ENCODE results near the gene ALDOB.

The ALDOB gene
- 0 to 0.05 reads per million in 2 donors for total RNA-seq

DNA sequence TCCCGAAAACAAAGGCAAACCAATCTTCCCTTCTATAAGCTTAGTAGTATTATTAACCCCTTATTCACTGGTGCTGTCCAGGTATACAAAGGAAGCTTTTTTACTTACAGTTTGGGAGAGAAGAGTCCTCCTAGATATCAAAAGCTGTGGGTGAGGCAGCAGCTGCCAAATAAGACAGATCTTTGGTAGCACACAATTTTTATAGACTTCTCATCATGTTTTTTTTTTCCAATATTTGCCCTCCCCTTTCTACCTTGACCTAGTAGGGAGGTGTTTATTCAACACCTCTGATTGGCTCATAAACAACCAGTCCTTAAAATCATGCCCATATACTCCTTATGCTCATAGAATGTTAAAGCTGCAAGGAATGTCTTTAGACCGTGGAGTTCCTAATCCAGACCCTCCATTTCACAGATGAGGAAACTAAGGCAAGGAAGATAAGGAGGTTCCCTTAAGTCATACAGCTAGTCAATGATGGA lies at the start of gene ALDOB:
TSS of gene ALDOB (minus strand) at position 174 of the 479 bp plus-strand sequence. CDS start 4,887 bp downstream, outside the sequence.
- DNase-seq: no peak

DNA sequence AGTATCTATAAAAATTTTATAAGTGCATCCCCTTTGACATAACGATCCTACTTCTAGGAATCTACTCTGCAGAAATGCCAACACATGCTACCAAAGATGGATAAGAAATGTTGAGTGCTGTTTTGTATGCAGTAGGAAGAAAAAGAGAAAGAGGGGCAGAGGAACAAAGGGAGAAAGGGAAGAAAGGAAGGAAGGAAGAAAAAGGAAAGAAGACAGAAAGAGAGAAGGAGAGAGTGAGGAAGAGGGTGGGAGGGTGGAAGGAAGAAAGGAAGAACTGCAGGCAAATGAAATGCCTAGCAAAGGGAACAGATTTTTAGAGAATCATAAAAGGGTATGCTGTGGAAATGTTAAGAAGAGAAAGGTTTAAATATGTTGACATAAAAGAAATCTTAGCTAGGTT lies 48.5 kb upstream of the ALDOB start:
- no peak for DNase-seq

- DNase-seq: no peak
Observed at GRCh38 chr9:101481261-101481660, 45.7 kb upstream of the ALDOB start.

DNA sequence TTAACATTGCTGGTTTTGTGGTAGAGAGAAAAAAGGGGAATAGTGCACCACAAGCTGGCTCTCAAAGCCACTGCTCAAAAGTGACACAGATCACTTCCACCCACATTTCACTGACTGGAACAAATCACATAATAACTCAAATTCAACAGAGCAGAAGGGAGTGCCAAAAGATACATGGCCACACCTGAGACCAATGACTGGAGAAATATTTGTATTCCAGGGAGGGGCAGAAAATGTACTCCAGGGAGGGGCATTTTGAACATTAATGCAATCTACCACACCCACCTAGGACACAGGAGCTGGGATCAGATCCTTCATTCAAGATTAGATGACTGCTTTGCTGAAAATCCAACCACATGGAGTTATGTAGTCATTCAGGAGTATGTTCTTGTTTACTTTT lies 44.8 kb upstream of the ALDOB start:
- DNase-seq: no peak

- no peak for DNase-seq
Observed at GRCh38 chr9:101479338-101480030, 43.9 kb upstream of the ALDOB start.

- no peak for DNase-seq
Observed at GRCh38 chr9:101478906-101479305, 43.3 kb upstream of the ALDOB start.

- DNase-seq: no peak
Observed at GRCh38 chr9:101478444-101478843, 42.9 kb upstream of the ALDOB start.

- DNase-seq: no peak
Observed at GRCh38 chr9:101477736-101478135, 42.2 kb upstream of the ALDOB start.

- DNase-seq: no peak
Observed at GRCh38 chr9:101477214-101477613, 41.6 kb upstream of the ALDOB start.

GRCh38 chr9:101476576-101477208 lies 41.1 kb upstream of the ALDOB start:
- no peak for DNase-seq

DNA sequence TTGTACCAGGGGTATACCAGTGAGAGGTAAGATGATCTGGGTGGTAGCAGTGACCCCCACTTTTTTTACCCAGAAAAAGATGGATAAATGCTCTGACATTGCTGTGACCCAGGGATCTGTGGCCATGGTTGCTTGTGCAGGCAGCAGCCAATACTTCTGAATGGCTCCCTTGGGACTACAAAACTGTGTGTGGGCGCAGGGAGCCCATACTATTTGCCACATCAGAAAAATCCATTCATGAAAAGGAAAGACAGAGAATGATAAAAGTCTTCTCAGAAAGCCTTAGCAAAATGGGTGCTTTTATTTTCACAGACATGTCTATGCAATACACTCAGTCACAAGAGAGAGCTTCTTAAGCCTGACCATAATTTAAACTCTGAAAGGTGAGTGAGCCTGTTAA lies 37.3 kb upstream of the ALDOB start:
- DNase-seq: no peak

GRCh38 chr9:101470929-101471328 lies 35.4 kb upstream of the ALDOB start:
- no peak for DNase-seq

- DNase-seq: no peak
Observed at GRCh38 chr9:101470021-101470420, 34.4 kb upstream of the ALDOB start.

- no peak for DNase-seq
Observed at GRCh38 chr9:101469026-101469425, 33.5 kb upstream of the ALDOB start.

DNA sequence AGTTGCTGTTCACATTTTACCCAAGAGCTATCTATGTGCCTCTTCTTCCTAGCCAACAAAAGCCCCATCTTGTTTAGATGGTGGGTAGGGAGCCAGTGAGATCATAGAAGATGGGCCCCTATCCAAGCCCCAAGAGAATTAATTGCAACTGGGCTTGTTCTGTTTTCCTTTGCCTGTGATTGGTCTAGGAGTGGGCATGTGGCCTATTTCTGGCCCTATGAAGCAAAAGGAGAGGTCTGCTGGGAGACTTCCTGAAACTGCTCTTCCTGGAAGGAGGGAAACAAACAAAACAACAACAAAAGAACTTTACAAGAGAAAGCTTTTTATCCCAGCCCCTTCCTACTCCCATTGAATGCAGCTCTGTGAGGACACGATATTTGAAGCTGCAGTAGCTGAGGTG lies 32.5 kb upstream of the ALDOB start:
- DNase-seq: no peak

- DNase-seq: no peak
Observed at GRCh38 chr9:101467690-101468089, 32.1 kb upstream of the ALDOB start.

GRCh38 chr9:101466863-101467262 lies 31.3 kb upstream of the ALDOB start:
- DNase-seq: no peak

GRCh38 chr9:101465326-101465915 lies 29.8 kb upstream of the ALDOB start:
- DNase-seq: no peak

DNA sequence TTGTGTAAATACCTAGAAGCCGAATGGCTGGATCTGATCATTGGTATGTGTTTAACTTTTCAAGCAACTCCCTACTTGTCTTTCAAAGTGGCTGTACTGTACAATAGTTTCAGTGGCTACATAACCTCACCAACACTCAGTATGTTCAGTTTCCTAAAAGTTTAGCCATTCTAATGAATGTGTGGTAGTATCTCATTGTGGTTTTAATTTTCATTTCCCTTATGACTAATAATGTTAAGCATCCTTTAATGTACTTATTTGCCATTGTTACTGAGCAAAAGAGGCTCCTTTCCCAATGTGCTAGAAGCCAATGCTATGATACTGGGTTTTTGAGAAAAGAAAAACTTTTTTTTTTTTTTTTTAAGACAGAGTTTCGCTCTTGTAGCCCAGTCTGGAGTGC lies 27.8 kb upstream of the ALDOB start:
- DNase-seq: no peak

DNA sequence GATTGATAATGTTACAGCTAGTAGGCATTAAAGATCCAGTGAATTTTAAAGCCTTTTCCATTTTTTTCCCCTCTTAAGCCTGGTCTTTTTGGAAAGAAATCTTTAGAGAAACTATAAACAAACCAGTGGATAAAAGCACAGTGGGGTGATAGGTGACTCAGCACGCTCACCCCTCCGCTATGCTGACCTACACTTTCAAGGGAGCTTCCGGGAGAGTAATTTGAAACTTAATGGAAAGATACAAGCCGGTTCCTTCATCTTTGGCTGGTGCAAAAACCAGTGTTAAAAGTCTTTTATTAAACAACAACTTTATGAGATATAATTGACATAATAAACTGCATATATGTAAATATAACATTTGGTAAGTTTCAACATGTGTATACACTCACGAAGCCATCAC lies 27.0 kb upstream of the ALDOB start:
- no peak for DNase-seq

- DNase-seq: no peak
Observed at GRCh38 chr9:101460965-101461364, 25.4 kb upstream of the ALDOB start.

- no peak for DNase-seq
Observed at GRCh38 chr9:101458963-101459631, 23.5 kb upstream of the ALDOB start.

DNA sequence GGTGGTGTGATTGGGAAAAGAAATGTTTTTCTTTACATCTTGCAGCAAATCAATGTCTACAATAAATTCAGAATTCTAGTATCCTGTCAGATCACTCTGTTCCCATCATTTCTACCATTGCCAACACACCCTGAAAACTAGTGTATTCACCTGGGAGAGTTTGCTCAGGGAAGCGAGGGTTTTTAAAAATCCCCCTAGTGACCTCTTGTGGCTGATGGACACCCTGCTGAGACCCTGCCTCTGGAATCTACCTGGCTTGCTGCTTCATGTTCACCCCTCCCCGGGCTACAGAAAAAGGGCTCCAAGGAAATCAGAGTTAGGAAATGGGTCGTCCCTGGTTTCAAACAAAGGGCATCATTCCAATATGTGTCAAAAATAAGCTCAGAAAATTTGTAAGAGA lies 21.4 kb upstream of the ALDOB start:
- DNase-seq: no peak

All from activated gamma-delta T cell (primary cell).